Activated CD8-positive, alpha-beta memory T cell treated with anti-CD3 and anti-CD28 coated beads, Interleukin-2, amount 50 U/mL, for 24 hours (primary cell): ENCODE measurements around the gene TRABD.

Source experiments
- DNase-seq: peaks from one replicate; pipeline ENCODE4 v3.0.0-alpha.2; 2020; ENCODE audit errors: extremely low read depth

Gene TRABD

GRCh38 chr22:50173983-50174355, 11.7 kb upstream of the TRABD start:
- DNase-seq, result no peak

GRCh38 chr22:50174382-50175190, 11.1 kb upstream of the TRABD start:
- no peak for DNase-seq

- DNase-seq, result no peak
Observed at GRCh38 chr22:50175191-50175461, 10.6 kb upstream of the TRABD start.

GRCh38 chr22:50175921-50176849, 9.5 kb upstream of the TRABD start:
- DNase-seq, result no peak

- DNase-seq, result no peak
Observed at GRCh38 chr22:50176850-50177536, 8.7 kb upstream of the TRABD start.

GRCh38 chr22:50177537-50178470, 7.9 kb upstream of the TRABD start:
- DNase-seq, result no peak

- DNase-seq, result no peak
Observed at GRCh38 chr22:50178471-50178864, 7.2 kb upstream of the TRABD start.

- no peak for DNase-seq
Observed at GRCh38 chr22:50178871-50179869, 6.5 kb upstream of the TRABD start.

GRCh38 chr22:50179937-50180726, 5.6 kb upstream of the TRABD start:
- DNase-seq, result no peak

GRCh38 chr22:50180727-50181521, 4.8 kb upstream of the TRABD start:
- no peak for DNase-seq

GRCh38 chr22:50182176-50183081, 3.3 kb upstream of the TRABD start:
- DNase-seq, result no peak

- DNase-seq, result no peak
Observed at GRCh38 chr22:50183141-50183971, 2.4 kb upstream of the TRABD start.

GRCh38 chr22:50184004-50184901, 1.5 kb upstream of the TRABD start:
- no peak for DNase-seq

GRCh38 chr22:50184902-50185374, 775 bp upstream of the TRABD start:
- DNase-seq, result no peak

- no peak for DNase-seq
Observed at GRCh38 chr22:50186181-50186714, 535 bp downstream of the TRABD start.
